Upper lobe of left lung (tissue), 4 donors: ENCODE measurements around the gene GLRA2.

Source experiments
- EP300 ChIP-seq, 4 donors: sonication (generic); formaldehyde crosslinking; IDR thresholded peaks; one replicate each; pipeline ENCODE4 v1.5.1; 2017; ENCODE audit warnings: antibody characterized with exemption in 4 of 4, control low read depth in 2 of 4
- TF ChIP-seq, protein P1 (sequence below), 6 experiments: fragments of 450-650 bp in 4 of 6; fragments of 200-600 bp in 2 of 6; sonication (generic) in 2 of 6; IDR thresholded peaks; one replicate each; pipeline ENCODE4 v1.5.1; 2016 to 2019; ENCODE audit warnings: antibody characterized with exemption in 6 of 6

DNA sequence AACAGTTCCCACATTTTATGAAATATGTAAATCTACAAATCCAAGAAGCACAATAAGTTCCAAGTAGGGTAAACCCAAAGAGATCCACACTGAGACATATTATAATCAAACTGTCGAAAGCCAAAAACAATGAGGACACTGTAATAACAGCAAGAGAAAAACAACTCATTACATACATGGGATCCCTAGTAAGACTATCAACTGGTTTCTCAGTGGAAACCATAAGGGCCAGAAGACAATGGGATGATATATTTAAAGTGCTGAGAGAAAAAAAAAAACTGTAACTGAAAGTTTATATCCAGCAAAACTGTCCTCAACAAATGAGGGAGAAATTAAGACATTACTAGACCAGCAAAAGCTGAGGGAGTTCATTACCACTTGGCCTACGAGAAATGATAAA lies 34.7 kb downstream of the GLRA2 start:
- TF ChIP-seq EP300 (IDR thresholded peaks at IDR 0.05): no peak
- TF ChIP-seq, protein P1, sequence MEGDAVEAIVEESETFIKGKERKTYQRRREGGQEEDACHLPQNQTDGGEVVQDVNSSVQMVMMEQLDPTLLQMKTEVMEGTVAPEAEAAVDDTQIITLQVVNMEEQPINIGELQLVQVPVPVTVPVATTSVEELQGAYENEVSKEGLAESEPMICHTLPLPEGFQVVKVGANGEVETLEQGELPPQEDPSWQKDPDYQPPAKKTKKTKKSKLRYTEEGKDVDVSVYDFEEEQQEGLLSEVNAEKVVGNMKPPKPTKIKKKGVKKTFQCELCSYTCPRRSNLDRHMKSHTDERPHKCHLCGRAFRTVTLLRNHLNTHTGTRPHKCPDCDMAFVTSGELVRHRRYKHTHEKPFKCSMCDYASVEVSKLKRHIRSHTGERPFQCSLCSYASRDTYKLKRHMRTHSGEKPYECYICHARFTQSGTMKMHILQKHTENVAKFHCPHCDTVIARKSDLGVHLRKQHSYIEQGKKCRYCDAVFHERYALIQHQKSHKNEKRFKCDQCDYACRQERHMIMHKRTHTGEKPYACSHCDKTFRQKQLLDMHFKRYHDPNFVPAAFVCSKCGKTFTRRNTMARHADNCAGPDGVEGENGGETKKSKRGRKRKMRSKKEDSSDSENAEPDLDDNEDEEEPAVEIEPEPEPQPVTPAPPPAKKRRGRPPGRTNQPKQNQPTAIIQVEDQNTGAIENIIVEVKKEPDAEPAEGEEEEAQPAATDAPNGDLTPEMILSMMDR (IDR thresholded peaks at IDR 0.05): no peak
